Skeletal muscle satellite cell (primary cell): ENCODE measurements around the gene MXD1. TPM values are rescaled to one million over a fixed set of nuclear protein-coding genes. Genes with fewer than 3 reads are reported as not detected.
"Not testable (repeated sequence)": the region's sequence is repeated elsewhere in the genome, so short reads cannot be mapped to it uniquely, and the experiment has no call there.

ENCODE experiments used
- H3K27me3 ChIP-seq: 2 replicates; pipeline ENCODE4 v1.7.0; 2013; ENCODE audit warnings: low read length; ENCODE audit not compliant: control insufficient read depth, insufficient read depth
- H3K36me3 ChIP-seq: 2 replicates; pipeline ENCODE4 v1.7.0; 2013; ENCODE audit warnings: mild to moderate bottlenecking, control low read depth, low read length; ENCODE audit not compliant: insufficient read depth
- H3K4me1 ChIP-seq: 2 replicates; pipeline ENCODE4 v1.7.0; 2013; ENCODE audit warnings: low read length; ENCODE audit not compliant: control insufficient read depth, insufficient read depth
- H3K4me2 ChIP-seq: 2 replicates; pipeline ENCODE4 v1.7.0; 2013; ENCODE audit warnings: mild to moderate bottlenecking, low read length
- H3K4me3 ChIP-seq: 2 replicates; pipeline ENCODE4 v1.7.0; 2013; ENCODE audit warnings: low read length
- H3K9ac ChIP-seq: 2 replicates; pipeline ENCODE4 v1.7.0; 2013; ENCODE audit warnings: mild to moderate bottlenecking, low read depth, low read length, moderate library complexity
- H3K9me3 ChIP-seq: replicated peaks from 2 replicates; pipeline ENCODE4 v1.7.0; 2013; ENCODE audit warnings: mild to moderate bottlenecking, control low read depth, low read length
- total RNA-seq: library from RNA; depleted of rRNA; stranded (reverse); fragments of >200 nt; gene quantifications from 2 replicates; pipeline ENCODE4 v1.2.3, GENCODE V29; 2012; rRNA removed

Gene MXD1
- 1.8 and 2.2 TPM in 2 replicates for total RNA-seq

- Histone ChIP-seq H3K4me2 (peak within 1 kb of the TSS; percentile 96), H3K27me3 (no peaks in the 10 kb centered on the region), H3K4me1 (peaks cover 22% of the 10 kb centered on the region), H3K36me3 (no peaks in the 10 kb centered on the region), H3K9me3 (no peaks in the 10 kb centered on the region), H3K9ac (peak within 1 kb of the TSS; percentile 91), H3K4me3 (peak within 1 kb of the TSS; percentile 95)
These were observed at the start of gene MXD1 for GRCh38 chr2:69914950-69915945. Gene MXD1 (plus strand): TSS chr2:69915109. CDS start chr2:69915331, 222 bp downstream.

GRCh38 chr2:69888451-69888850, 26.5 kb upstream of the MXD1 start:
- Histone ChIP-seq H3K27me3 (no peaks in the 10 kb centered on the region), H3K36me3 (no peaks in the 10 kb centered on the region), H3K4me3 (no peak overlapping the region), H3K4me2 (no peak overlapping the region), H3K9me3 (no peaks in the 10 kb centered on the region), H3K9ac (no peak overlapping the region), H3K4me1 (peaks cover 2% of the 10 kb centered on the region)

- H3K27me3 ChIP-seq = no peaks in the 10 kb centered on the region
- H3K4me2 ChIP-seq = no peak overlapping the region
- no peaks in the 10 kb centered on the region for H3K9me3 ChIP-seq
- H3K4me1 ChIP-seq = peaks cover 4% of the 10 kb centered on the region
- H3K9ac ChIP-seq = no peak overlapping the region
- H3K4me3 ChIP-seq = no peak overlapping the region
- no peaks in the 10 kb centered on the region for H3K36me3 ChIP-seq
These were observed 25.6 kb upstream of the MXD1 start for GRCh38 chr2:69889302-69889701.

GRCh38 chr2:69890881-69891280, 24.0 kb upstream of the MXD1 start:
- H3K9me3 ChIP-seq = no peaks in the 10 kb centered on the region
- H3K4me3 ChIP-seq = no peak overlapping the region
- H3K9ac ChIP-seq = no peak overlapping the region
- no peaks in the 10 kb centered on the region for H3K27me3 ChIP-seq
- peaks cover 10% of the 10 kb centered on the region for H3K4me1 ChIP-seq
- no peak overlapping the region for H3K4me2 ChIP-seq
- H3K36me3 ChIP-seq = peaks cover 4% of the 10 kb centered on the region

GRCh38 chr2:69892838-69893424, 22.0 kb upstream of the MXD1 start:
- Histone ChIP-seq H3K4me3 (peak overlapping the region; percentile 88), H3K4me1 (peaks cover 10% of the 10 kb centered on the region), H3K9ac (peak overlapping the region; percentile 92), H3K4me2 (peak overlapping the region; percentile 89), H3K36me3 (peaks cover 22% of the 10 kb centered on the region)
- H3K9me3 ChIP-seq, H3K27me3 ChIP-seq: not testable (repeated sequence)

- Histone ChIP-seq H3K9me3 (no peaks in the 10 kb centered on the region), H3K27me3 (no peaks in the 10 kb centered on the region), H3K9ac (peak within 1 kb of the TSS; percentile 92), H3K4me1 (peaks cover 10% of the 10 kb centered on the region), H3K4me2 (peak within 1 kb of the TSS; percentile 89), H3K4me3 (peak within 1 kb of the TSS; percentile 88), H3K36me3 (peaks cover 31% of the 10 kb centered on the region)
These were observed 21.0 kb upstream of the MXD1 start, which contains the start of gene SNRNP27 for GRCh38 chr2:69893684-69894551. Gene SNRNP27 (plus strand): TSS chr2:69893956. CDS start chr2:69893985, 29 bp downstream.

GRCh38 chr2:69894737-69895136, 20.2 kb upstream of the MXD1 start:
- Histone ChIP-seq H3K4me2 (peak overlapping the region; percentile 89), H3K4me1 (peaks cover 10% of the 10 kb centered on the region), H3K4me3 (peak overlapping the region; percentile 88), H3K9ac (peak overlapping the region; percentile 92), H3K36me3 (peaks cover 37% of the 10 kb centered on the region)
- not testable (repeated sequence) for H3K27me3 ChIP-seq, H3K9me3 ChIP-seq

- Histone ChIP-seq H3K9me3 (no peaks in the 10 kb centered on the region), H3K36me3 (peaks cover 65% of the 10 kb centered on the region), H3K4me3 (no peak overlapping the region), H3K27me3 (no peaks in the 10 kb centered on the region), H3K4me2 (no peak overlapping the region), H3K4me1 (no peaks in the 10 kb centered on the region), H3K9ac (no peak overlapping the region)
These were observed 12.5 kb upstream of the MXD1 start for GRCh38 chr2:69902213-69902922.

GRCh38 chr2:69907216-69907615, 7.7 kb upstream of the MXD1 start:
- H3K4me3 ChIP-seq = no peak overlapping the region
- no peaks in the 10 kb centered on the region for H3K27me3 ChIP-seq
- H3K4me2 ChIP-seq = no peak overlapping the region
- no peaks in the 10 kb centered on the region for H3K4me1 ChIP-seq
- H3K9me3 ChIP-seq = no peaks in the 10 kb centered on the region
- H3K36me3 ChIP-seq = peaks cover 46% of the 10 kb centered on the region
- H3K9ac ChIP-seq = no peak overlapping the region

- Histone ChIP-seq H3K4me3 (no peak overlapping the region), H3K36me3 (peaks cover 22% of the 10 kb centered on the region), H3K9ac (no peak overlapping the region), H3K27me3 (no peaks in the 10 kb centered on the region), H3K9me3 (no peaks in the 10 kb centered on the region), H3K4me2 (no peak overlapping the region), H3K4me1 (peaks cover 8% of the 10 kb centered on the region)
These were observed 2.8 kb upstream of the MXD1 start for GRCh38 chr2:69911985-69912563.
